ENCODE data around the gene PCSK7.

GRCh38 chr11:117219001-117219400 is 12.9 kb downstream of the PCSK7 start:
- TF ChIP-seq, protein P1, sequence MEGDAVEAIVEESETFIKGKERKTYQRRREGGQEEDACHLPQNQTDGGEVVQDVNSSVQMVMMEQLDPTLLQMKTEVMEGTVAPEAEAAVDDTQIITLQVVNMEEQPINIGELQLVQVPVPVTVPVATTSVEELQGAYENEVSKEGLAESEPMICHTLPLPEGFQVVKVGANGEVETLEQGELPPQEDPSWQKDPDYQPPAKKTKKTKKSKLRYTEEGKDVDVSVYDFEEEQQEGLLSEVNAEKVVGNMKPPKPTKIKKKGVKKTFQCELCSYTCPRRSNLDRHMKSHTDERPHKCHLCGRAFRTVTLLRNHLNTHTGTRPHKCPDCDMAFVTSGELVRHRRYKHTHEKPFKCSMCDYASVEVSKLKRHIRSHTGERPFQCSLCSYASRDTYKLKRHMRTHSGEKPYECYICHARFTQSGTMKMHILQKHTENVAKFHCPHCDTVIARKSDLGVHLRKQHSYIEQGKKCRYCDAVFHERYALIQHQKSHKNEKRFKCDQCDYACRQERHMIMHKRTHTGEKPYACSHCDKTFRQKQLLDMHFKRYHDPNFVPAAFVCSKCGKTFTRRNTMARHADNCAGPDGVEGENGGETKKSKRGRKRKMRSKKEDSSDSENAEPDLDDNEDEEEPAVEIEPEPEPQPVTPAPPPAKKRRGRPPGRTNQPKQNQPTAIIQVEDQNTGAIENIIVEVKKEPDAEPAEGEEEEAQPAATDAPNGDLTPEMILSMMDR (IDR thresholded peaks at IDR 0.05) = no peak
- no peak for TF ChIP-seq POLR2A (IDR thresholded peaks at IDR 0.05)

Measured in adrenal gland (tissue), 5 donors.